Measurements from ENCODE around the gene CCT6B. TPM values are rescaled to one million over a fixed set of nuclear protein-coding genes. Genes with fewer than 3 reads are reported as not detected.
A peak's percentile ranks its signal among the peaks of the same experiment; 100 is the strongest.

The CCT6B gene
- total and polyA plus RNA-seq, 2 of the 13 experiments (the other 11 are each of a cell fraction or from before 2014, with no cell fraction given), result 0.41 to 1.4 TPM

- peak; percentile 75; the same call in 1 of the 2 replicates for TF ChIP-seq MYPOP (CRISPR knock-in tag; IDR thresholded peaks at IDR 0.05)
- no peak for TF ChIP-seq ZNF10 (CRISPR knock-in tag; IDR thresholded peaks at IDR 0.05; ENCODE audit: borderline replicate concordance, low read depth)
- TF ChIP-seq ARID2 (CRISPR knock-in tag; IDR thresholded peaks at IDR 0.05; ENCODE audit: borderline replicate concordance), result no peak
- TF ChIP-seq JUN (CRISPR knock-in tag; IDR thresholded peaks at IDR 0.05), result no peak
- no peak for TF ChIP-seq ZFP82 (CRISPR knock-in tag; IDR thresholded peaks at IDR 0.05; ENCODE audit: borderline replicate concordance)
- TF ChIP-seq ZNF530 (CRISPR knock-in tag; IDR thresholded peaks at IDR 0.05; ENCODE audit: low read depth), result no peak
- TF ChIP-seq HOXA9 (CRISPR knock-in tag; IDR thresholded peaks at IDR 0.05; ENCODE audit: borderline replicate concordance), result peak; percentile 63; the same call in 1 of the 2 replicates
- TF ChIP-seq ZNF552 (CRISPR knock-in tag; IDR thresholded peaks at IDR 0.05; ENCODE audit: borderline replicate concordance), result no peak
- peak; percentile 6; the same call in 1 of the 2 replicates for TF ChIP-seq ZNF335 (CRISPR knock-in tag; IDR thresholded peaks at IDR 0.05)
- no peak for TF ChIP-seq MATR3 (CRISPR knock-in tag; IDR thresholded peaks at IDR 0.05)
- TF ChIP-seq RFX1 (IDR thresholded peaks at IDR 0.05), result no peak
- TF ChIP-seq MAF1 (CRISPR knock-in tag; IDR thresholded peaks at IDR 0.05; ENCODE audit: borderline replicate concordance), result no peak
- TF ChIP-seq FOXA1 (IDR thresholded peaks at IDR 0.05), result no peak
- TF ChIP-seq FOXA1 (CRISPR knock-in tag; IDR thresholded peaks at IDR 0.05), result no peak
- no peak for TF ChIP-seq TSC22D2 (CRISPR knock-in tag; IDR thresholded peaks at IDR 0.05; ENCODE audit: borderline replicate concordance)
- TF ChIP-seq CHD4 (IDR thresholded peaks at IDR 0.05; ENCODE audit: borderline replicate concordance, low read length), result no peak
- TF ChIP-seq ZNF781 (CRISPR knock-in tag; IDR thresholded peaks at IDR 0.05; ENCODE audit: borderline replicate concordance, not compliant biosample characterization), result peak; percentile 88
- TF ChIP-seq ZNF550 (CRISPR knock-in tag; IDR thresholded peaks at IDR 0.05; ENCODE audit: borderline replicate concordance), result no peak
- TF ChIP-seq ZNF570 (CRISPR knock-in tag; IDR thresholded peaks at IDR 0.05; ENCODE audit: borderline replicate concordance), result no peak
- no peak for TF ChIP-seq FIP1L1 (IDR thresholded peaks at IDR 0.05; ENCODE audit: borderline replicate concordance, insufficient read depth, low read depth, low read length)
- TF ChIP-seq, protein P1, sequence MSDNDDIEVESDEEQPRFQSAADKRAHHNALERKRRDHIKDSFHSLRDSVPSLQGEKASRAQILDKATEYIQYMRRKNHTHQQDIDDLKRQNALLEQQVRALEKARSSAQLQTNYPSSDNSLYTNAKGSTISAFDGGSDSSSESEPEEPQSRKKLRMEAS (IDR thresholded peaks at IDR 0.05), result peak; percentile 86
- TF ChIP-seq JDP2 (CRISPR knock-in tag; IDR thresholded peaks at IDR 0.05; ENCODE audit: borderline replicate concordance), result no peak; the same call in 1 of the 2 replicates
- TF ChIP-seq ZNF124 (CRISPR knock-in tag; IDR thresholded peaks at IDR 0.05), result 0 out of 2 replicates have a peak, but pooled peaks have one; percentile 18
- no peak; the same call in 1 of the 2 replicates for TF ChIP-seq ZC3H4 (CRISPR knock-in tag; IDR thresholded peaks at IDR 0.05; ENCODE audit: borderline replicate concordance)
- no peak; the same call in 1 of the 2 replicates for TF ChIP-seq ZSCAN12 (CRISPR knock-in tag; IDR thresholded peaks at IDR 0.05)
- TF ChIP-seq BRD4 (CRISPR knock-in tag; IDR thresholded peaks at IDR 0.05), result no peak; the same call in 1 of the 2 replicates
- TF ChIP-seq ZNF12 (CRISPR knock-in tag; IDR thresholded peaks at IDR 0.05), result no peak
- TF ChIP-seq, protein P2, sequence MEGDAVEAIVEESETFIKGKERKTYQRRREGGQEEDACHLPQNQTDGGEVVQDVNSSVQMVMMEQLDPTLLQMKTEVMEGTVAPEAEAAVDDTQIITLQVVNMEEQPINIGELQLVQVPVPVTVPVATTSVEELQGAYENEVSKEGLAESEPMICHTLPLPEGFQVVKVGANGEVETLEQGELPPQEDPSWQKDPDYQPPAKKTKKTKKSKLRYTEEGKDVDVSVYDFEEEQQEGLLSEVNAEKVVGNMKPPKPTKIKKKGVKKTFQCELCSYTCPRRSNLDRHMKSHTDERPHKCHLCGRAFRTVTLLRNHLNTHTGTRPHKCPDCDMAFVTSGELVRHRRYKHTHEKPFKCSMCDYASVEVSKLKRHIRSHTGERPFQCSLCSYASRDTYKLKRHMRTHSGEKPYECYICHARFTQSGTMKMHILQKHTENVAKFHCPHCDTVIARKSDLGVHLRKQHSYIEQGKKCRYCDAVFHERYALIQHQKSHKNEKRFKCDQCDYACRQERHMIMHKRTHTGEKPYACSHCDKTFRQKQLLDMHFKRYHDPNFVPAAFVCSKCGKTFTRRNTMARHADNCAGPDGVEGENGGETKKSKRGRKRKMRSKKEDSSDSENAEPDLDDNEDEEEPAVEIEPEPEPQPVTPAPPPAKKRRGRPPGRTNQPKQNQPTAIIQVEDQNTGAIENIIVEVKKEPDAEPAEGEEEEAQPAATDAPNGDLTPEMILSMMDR (CRISPR knock-in tag; IDR thresholded peaks at IDR 0.05), result peak; percentile 56
- no peak for TF ChIP-seq ZNF839 (CRISPR knock-in tag; IDR thresholded peaks at IDR 0.05; ENCODE audit: borderline replicate concordance)
Measured at GRCh38 chr17:34980681-34981537, 19.6 kb upstream of the CCT6B start (continued).
